NOMO-1 treated with DMSO at 0.1 percent for 48 hours (cell line): ENCODE data around the gene SUN5.
"Not testable (repeated sequence)": the region's sequence is repeated elsewhere in the genome, so short reads cannot be mapped to it uniquely, and the experiment has no call there.

ENCODE experiments used
- DNase-seq: peaks from one replicate; lab custom pipeline; 2025; ENCODE audit not compliant: unreplicated experiment; lab: John Stamatoyannopoulos, UW

Gene SUN5

GRCh38 chr20:33004141-33004751 lies at the start of gene SUN5:
Gene SUN5, minus strand, starts transcription at chr20:33004433. Its CDS starts 93 bp downstream, at chr20:33004340.
- DNase-seq = no peak

- DNase-seq = no peak
These were observed 49.3 kb upstream of the SUN5 start, which contains the start of gene BPIFB3 for GRCh38 chr20:33053291-33054106. Gene BPIFB3, plus strand, starts transcription at chr20:33053903. Its CDS starts 1,533 bp downstream, at chr20:33055436.

GRCh38 chr20:33051333-33051732 lies 47.1 kb upstream of the SUN5 start:
- DNase-seq = no peak

- no peak for DNase-seq
These were observed 42.2 kb upstream of the SUN5 start for GRCh38 chr20:33046412-33046811.

- DNase-seq = not testable (repeated sequence)
These were observed 41.0 kb upstream of the SUN5 start for GRCh38 chr20:33045129-33045721.

- DNase-seq = no peak
These were observed 39.5 kb upstream of the SUN5 start for GRCh38 chr20:33043731-33044181.

- DNase-seq = no peak
These were observed 38.9 kb upstream of the SUN5 start for GRCh38 chr20:33042983-33043730.

GRCh38 chr20:33042430-33042829 lies 38.2 kb upstream of the SUN5 start:
- DNase-seq = no peak

GRCh38 chr20:33038243-33038642 lies 34.0 kb upstream of the SUN5 start:
- no peak for DNase-seq

- no peak for DNase-seq
These were observed 33.2 kb upstream of the SUN5 start for GRCh38 chr20:33037456-33037855.

GRCh38 chr20:33034901-33035492 lies 30.8 kb upstream of the SUN5 start:
- DNase-seq = no peak

- DNase-seq = no peak
These were observed 29.9 kb upstream of the SUN5 start for GRCh38 chr20:33034115-33034514.

- DNase-seq = no peak
These were observed 29.1 kb upstream of the SUN5 start for GRCh38 chr20:33033381-33033780.

- DNase-seq = no peak
These were observed 28.3 kb upstream of the SUN5 start for GRCh38 chr20:33032555-33032954.

GRCh38 chr20:33031531-33031930 lies 27.3 kb upstream of the SUN5 start, which contains the start of gene BPIFB6:
Gene BPIFB6, plus strand, starts transcription at chr20:33031648. Its CDS starts 0 bp downstream, at chr20:33031648.
- no peak for DNase-seq

GRCh38 chr20:33030569-33030968 lies 26.3 kb upstream of the SUN5 start:
- DNase-seq = no peak

GRCh38 chr20:33030076-33030475 lies 25.8 kb upstream of the SUN5 start:
- no peak for DNase-seq

GRCh38 chr20:33028875-33029274 lies 24.6 kb upstream of the SUN5 start:
- DNase-seq = no peak

- no peak for DNase-seq
These were observed 23.8 kb upstream of the SUN5 start for GRCh38 chr20:33027769-33028751.
